ENCODE data around the gene MAGEB3. TPM values are rescaled to one million over a fixed set of nuclear protein-coding genes. Genes with fewer than 3 reads are reported as not detected.

Gene MAGEB3
- total RNA-seq, 1 donor from 2014 or later, result not detected

DNA sequence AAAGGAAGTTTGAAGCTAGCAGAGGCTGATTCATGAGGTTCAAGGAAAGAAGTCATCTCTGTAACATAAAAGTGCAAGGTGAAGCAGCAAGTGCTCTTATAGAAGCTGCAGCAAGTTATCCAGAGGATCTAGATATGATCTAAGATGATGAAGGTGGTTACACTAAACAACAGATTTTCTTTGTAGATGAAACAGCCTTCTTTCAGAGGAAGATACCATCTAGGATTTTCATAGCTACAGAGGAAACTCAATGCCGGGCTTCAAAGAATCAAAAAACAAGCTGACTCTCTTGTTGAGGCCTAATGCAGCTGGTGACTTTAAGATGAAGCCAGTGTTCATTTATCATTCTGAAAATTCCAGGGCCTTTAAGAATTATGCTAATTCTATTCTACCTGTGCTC lies 50.0 kb downstream of the MAGEB3 start:
- DNase-seq (ENCODE audit: low spot score), result no peak

DNA sequence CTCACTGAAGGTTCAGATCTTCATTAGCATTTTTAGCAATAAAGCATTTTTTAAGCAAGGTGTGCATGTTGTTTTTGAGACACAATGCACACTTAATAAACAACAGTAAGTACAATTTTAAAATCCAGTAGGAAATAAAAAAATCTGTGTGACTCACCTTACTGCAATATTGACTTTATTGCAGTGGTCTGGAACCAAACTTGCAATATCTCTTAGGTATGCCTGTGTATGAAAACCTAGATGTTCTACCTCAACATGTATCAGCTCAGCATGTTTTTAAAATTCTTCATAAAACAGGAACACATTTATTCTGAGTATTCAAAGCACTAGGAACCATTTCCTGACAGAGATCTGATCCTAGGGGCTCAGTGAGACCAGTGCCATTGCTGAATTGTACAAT lies 52.1 kb downstream of the MAGEB3 start:
- DNase-seq (ENCODE audit: low spot score), result no peak

DNA sequence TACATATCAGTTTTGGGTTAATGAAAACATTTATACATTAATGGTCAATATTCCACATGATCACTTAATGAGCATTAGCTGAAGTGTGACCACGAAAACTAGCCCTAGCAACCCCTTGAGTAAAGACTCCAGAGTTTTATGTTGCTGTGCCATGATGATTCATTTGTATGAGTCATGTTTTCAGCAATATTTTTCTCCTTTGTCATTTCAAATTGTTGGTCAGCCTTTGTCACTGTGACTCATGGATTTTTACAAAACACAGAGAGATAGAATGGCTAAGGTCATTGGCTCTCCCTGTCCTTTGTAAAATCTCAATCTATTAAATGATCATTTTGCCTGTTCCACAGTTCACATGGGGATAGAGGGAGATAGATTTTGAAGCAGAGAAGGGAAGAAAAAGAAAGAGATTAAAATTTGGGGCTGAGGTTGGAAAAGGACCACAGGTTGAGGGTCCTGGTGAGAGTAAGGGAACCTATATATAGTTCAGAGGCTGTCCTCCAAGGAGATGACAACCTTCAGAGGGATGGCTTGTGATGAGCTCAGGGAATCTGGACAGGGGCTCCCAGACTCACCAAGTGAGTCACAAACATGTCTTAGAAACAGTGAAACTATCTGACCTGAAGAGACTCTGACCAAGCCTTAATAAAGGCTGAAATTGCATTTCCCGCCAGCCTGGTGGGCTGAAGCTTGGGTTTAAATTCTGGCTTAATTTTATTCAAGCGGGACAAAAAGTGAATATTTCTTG lies 53.2 kb downstream of the MAGEB3 start:
- DNase-seq (ENCODE audit: low spot score), result peak; percentile 13

Other genes starting within 250 kb of the MAGEB3 start
- gene MAGEB2, start 15.1 kb upstream of the MAGEB3 start, total RNA-seq (ENCODE audit: insufficient read depth, low replicate concordance), result not detected
- gene MAGEB4, start 11.3 kb downstream of the MAGEB3 start, total RNA-seq (ENCODE audit: insufficient read depth, low replicate concordance), result not detected
- gene MAGEB1, start 16.5 kb downstream of the MAGEB3 start, total RNA-seq (ENCODE audit: insufficient read depth, low replicate concordance), result 0.96 TPM
- not detected for gene NR0B1, start 78.7 kb downstream of the MAGEB3 start, total RNA-seq (ENCODE audit: insufficient read depth, low replicate concordance)